22Rv1 (cell line): ENCODE measurements around the gene ROCK1.

Experiments used
- H3K27ac ChIP-seq: fragments of 450-650 bp; 2 replicates; pipeline ENCODE4 v1.5.1; 2017
- ZFX ChIP-seq: fragments of 450-650 bp; IDR thresholded peaks from 2 replicates; pipeline ENCODE4 v1.6.1; 2017; ENCODE audit warnings: antibody characterized with exemption, borderline replicate concordance
- TF ChIP-seq, protein P1 (sequence below): fragments of 450-650 bp; IDR thresholded peaks from 2 replicates; pipeline ENCODE4 v1.5.1; 2017; ENCODE audit warnings: mild to moderate bottlenecking

Gene ROCK1

DNA sequence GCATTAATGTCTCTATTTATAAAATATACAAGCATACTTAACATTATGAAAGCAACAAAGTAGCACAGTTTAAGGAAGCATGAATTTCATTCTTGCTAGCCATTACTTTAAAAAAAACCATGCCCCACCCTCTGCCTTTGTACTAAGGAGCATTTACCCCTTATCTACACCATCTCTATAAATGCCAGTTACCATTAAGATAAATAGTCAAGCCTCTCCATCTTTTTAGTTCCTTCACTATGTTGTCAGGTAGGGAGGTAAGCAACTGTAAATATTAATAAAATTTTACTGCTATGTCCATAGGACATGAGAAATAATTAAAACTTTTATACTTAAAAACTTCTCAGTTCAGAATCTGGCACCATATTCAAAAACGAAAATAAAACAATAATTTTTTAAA is 42.1 kb downstream of the ROCK1 start:
- no peak for TF ChIP-seq ZFX
- TF ChIP-seq, protein P1, sequence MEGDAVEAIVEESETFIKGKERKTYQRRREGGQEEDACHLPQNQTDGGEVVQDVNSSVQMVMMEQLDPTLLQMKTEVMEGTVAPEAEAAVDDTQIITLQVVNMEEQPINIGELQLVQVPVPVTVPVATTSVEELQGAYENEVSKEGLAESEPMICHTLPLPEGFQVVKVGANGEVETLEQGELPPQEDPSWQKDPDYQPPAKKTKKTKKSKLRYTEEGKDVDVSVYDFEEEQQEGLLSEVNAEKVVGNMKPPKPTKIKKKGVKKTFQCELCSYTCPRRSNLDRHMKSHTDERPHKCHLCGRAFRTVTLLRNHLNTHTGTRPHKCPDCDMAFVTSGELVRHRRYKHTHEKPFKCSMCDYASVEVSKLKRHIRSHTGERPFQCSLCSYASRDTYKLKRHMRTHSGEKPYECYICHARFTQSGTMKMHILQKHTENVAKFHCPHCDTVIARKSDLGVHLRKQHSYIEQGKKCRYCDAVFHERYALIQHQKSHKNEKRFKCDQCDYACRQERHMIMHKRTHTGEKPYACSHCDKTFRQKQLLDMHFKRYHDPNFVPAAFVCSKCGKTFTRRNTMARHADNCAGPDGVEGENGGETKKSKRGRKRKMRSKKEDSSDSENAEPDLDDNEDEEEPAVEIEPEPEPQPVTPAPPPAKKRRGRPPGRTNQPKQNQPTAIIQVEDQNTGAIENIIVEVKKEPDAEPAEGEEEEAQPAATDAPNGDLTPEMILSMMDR = no peak
- no peak overlapping the region for H3K27ac ChIP-seq

DNA sequence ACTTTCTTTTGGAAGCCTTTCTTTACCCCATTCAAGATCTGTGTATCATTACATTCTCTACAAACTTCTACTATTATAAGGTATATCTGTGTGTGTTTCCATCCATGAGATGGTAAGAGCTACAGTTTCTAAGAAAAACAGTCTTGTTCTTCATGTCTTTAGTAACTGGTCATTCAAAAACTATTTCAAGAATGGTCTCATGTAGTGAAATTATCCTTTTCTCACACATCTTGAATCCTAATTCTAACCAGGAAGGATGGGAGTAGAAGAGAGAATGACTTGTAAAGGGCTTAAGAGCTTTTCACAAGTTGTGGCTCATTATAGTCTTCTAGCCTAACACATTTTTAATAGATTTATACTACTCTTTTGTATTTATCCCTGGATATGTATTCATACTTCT is 47.3 kb downstream of the ROCK1 start:
- no peak overlapping the region for H3K27ac ChIP-seq
- TF ChIP-seq, protein P1 = no peak
- no peak for TF ChIP-seq ZFX

DNA sequence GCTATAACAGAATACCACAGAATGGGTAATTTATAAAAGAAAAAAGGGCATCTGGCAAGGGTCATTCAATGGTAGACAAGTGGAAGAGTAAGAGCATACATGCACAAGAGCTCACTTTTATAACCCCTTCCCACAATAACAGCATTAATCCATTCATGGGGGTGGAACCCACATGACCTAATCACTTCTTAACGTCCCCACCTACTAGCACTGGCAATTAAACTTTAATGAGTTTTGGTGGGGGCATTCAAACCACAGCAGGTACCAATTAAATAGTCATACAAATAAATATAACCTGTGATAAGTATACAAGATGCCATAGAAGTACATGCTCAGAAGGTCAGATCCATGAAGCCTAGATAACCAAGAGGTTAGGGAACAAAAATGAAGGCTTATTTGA is 48.6 kb downstream of the ROCK1 start:
- no peak overlapping the region for H3K27ac ChIP-seq
- TF ChIP-seq ZFX = no peak

GRCh38 chr18:21057112-21057511 is 54.5 kb downstream of the ROCK1 start:
- no peak overlapping the region for H3K27ac ChIP-seq
- TF ChIP-seq ZFX = no peak
- TF ChIP-seq, protein P1 = no peak

- TF ChIP-seq ZFX = no peak
- TF ChIP-seq, protein P1 = no peak
Observed at GRCh38 chr18:21056545-21056944, 55.1 kb downstream of the ROCK1 start.

DNA sequence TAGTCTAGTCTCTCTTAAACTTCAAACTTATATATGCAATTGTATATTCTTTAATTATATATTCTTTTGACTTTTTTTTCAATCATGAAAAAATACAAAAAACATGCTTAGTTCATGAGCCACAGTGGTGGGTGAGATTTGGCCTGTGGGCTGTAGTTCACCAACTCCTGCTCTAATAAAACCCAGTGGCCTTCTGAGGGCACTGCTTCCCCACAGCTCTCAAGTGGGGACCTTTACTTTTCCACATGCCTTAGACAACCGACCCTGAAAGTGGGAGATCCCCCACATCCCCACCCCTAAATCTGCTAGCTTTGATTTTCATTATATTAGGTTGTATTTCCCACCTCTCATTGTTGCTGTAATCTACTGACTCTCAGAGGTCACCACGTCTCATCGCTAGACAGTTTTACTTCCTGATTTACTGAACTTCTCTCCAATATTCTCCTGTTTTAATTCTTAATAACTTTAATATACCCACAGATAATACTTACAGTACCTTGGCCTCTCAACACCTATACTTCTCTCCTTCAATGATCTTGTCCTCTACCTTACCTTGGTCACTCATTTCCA is 57.3 kb downstream of the ROCK1 start:
- TF ChIP-seq, protein P1 = no peak
- no peak for TF ChIP-seq ZFX

More at GRCh38 chr18:21056545-21056944, 55.1 kb downstream of the ROCK1 start:
- no peak overlapping the region for H3K27ac ChIP-seq

DNA sequence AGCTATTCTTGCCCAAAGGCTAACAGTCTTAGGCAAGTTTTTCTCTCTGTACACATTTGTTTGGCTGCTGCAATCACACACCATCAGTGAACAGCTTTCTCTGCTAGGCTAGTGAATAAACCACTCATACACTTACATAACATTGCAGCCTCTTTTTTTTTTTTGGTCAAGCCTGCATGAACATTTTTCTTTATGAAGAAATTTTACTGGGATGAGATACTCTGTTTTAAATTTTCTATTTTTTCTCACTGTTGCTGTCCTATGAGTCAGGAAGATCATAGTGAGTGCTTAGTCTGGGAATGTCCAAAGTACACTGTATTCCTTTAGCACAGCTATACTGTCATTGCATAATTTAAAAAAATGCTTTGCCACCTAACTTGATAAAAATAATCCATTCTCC is 58.5 kb downstream of the ROCK1 start:
- no peak for TF ChIP-seq ZFX
- TF ChIP-seq, protein P1 = no peak
- no peak overlapping the region for H3K27ac ChIP-seq

More for the DNA sequence above, 57.3 kb downstream of the ROCK1 start:
- H3K27ac ChIP-seq = no peak overlapping the region

GRCh38 chr18:21052385-21052784 is 59.2 kb downstream of the ROCK1 start:
- no peak overlapping the region for H3K27ac ChIP-seq
- TF ChIP-seq, protein P1 = no peak
- no peak for TF ChIP-seq ZFX
